HG03354 (cell line): ENCODE data around the gene DLGAP1.
"Not testable (repeated sequence)": the region's sequence is repeated elsewhere in the genome, so short reads cannot be mapped to it uniquely, and the experiment has no call there.

Experiments used
- ATAC-seq: cut with Tn5 transposase; IDR thresholded peaks from one replicate; pipeline ENCODE4 v1.9.1; 2021; ENCODE audit warnings: mild to moderate bottlenecking; ENCODE audit not compliant: unreplicated experiment, poor library complexity, severe bottlenecking

The DLGAP1 gene

DNA sequence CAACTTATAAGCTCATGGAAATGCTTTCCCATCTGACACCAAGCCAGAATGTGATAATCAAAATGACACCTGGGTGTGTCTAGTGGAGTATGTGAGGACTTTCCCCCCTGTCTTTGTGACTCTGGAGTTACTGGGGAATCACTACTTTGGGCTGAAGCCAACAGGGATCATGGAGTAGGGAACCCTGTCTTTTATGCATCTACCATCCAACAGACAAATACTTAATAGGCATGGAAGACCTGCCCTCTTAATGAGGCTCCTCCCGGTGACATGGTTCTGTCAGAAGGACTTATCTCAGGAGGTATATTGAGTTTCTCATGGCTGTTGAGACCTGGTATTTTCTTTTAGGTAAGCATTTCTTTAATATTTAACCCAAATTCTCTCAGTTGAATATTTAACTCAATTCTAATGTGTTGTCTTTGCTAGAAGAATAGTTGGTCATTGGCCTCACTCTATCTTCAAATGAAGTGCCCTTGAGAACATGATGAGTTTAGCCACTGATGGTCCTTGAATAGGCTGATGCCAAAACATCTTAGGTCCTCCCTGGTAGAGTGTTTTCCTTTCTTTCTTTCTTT lies 963.0 kb downstream of the DLGAP1 start:
- ATAC-seq = no peak

DNA sequence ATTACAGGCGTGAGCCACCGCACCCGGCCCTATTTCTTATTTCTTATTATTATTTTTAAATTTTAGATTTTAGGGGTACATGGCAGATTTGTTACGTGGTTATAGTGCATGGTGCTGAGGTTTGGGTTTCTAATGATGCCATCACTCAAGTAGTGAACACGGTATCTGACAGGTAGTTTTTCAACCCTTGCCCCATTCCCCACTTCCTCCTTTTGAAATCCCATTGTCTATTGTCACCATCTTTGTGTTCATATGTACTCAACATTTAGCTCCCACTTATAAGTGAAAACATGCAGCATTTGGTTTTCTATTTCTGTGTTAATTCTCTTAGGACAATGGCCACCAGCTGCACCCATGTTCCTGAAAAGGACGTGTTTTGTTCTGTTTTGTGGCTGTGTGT lies 965.6 kb downstream of the DLGAP1 start:
- no peak for ATAC-seq

DNA sequence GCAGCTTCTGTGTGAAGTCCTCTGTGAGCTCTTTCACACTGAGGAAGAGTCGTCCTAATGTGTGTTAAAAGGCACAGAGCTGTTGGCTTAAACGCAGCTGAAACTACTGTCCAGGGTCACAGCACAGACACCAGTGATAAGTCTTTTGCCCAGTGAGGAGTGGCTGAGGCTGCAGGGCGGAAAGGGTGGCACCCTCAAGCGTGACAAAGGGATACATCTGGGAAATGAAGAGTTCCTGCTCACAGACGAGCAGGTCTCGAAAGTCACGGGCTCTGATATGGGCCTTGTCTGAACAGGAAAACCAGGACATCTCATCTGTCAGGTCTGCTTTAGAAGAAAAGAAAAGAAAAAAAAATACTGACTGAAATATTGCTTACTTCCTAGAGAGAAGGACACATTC lies 968.6 kb downstream of the DLGAP1 start:
- no peak for ATAC-seq

GRCh38 chr18:3485153-3486149 lies 969.7 kb downstream of the DLGAP1 start:
- ATAC-seq = no peak

DNA sequence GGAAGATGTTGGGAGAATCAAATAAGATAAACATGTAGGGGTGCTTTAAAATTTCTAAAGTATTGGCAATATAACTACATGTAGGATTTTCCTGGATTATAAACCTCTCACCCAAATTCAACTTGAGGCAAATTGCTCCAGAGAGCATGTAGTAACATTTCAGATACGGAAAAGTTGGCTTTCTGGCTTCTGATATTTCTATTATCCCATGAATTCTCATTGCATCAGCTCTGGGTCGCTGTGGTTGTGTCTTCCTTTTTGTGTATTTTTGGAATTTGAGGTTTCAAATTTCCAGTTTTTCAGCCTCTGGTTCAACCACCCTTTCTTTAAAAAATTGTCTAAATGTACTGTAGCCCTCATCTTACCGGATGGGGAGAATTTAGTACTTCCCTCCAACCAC lies 972.8 kb downstream of the DLGAP1 start:
- ATAC-seq = no peak

GRCh38 chr18:3481696-3482210 lies 973.4 kb downstream of the DLGAP1 start:
- peak; percentile 79 for ATAC-seq

DNA sequence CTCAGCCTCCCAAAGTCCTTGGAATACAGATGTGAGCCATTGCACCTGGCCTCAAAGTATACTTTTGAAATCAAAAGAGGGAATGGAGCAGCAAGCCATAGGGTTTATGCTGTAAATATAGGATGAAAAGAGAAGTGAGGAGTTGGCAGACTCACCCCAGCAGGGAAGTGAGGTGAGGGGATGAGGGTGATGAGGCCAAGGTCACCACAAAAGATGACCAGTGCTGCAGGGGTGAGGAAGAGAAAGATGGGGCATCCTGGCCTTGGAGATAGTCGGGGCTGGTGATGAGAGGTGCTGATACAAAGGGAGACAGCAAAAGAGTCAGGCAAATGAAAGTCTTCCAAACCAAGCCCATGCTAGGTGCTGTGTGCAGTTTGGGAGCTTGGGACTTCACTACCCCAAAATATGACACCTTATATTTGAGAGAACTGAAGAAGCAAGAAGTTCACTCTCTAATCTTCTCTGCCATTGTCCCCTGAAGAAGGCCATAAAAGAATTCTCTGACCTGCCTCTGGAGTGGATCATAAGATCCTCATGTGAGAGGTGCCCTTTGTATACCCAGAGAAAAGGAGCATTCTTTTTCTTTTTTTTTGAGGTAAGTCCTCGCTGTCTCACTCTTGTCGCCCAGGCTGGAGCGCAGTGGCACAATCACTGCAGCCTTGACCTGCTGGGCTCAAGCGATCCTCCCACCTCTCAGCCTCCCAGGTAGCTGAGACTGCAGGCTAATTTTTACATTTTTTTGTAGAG lies 974.1 kb downstream of the DLGAP1 start:
- ATAC-seq = no peak

- ATAC-seq = no peak
Measured at GRCh38 chr18:3479978-3480509, 975.1 kb downstream of the DLGAP1 start.

GRCh38 chr18:3478262-3478978 lies 976.7 kb downstream of the DLGAP1 start:
- no peak for ATAC-seq

DNA sequence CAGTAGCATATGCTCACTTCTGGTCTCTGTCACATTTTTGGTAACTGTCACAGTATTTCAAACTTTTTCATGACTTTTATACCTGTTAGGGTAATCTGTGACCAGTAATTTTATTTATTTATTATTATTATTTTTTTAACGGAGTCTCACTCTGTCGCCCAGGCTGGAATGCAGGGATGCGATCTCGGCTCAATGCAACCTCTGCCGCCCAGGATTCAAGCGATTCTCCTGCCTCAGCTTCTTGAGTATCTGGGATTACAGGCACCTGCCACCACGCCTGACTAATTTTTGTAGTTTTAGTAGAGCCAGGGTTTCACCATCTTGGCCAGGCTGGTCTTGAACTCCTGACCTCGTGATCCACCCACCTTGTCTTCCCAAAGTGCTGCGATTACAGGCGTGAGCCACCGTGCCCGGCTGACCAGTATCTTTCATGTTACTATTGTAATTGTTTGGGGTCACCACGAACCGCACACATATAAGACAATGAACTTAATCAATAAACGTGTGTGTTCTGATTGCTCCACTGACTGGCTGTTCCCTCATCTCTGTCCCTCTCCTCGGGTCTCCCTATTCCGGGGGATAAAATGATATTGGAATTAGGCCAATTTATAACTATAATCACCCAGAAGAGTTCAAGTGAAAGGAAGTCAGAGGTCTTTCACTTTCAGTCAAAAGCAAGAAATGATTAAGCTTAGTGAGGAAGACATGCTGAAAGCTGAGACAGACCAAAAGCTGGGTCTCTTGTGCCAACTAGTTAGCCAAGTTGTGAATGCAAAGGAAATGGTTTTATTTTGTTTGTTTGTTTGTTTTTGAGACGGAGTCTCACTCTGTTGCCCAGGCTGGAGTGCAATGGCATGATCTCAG lies 982.2 kb downstream of the DLGAP1 start:
- ATAC-seq = peak; percentile 97

- not testable (repeated sequence) for ATAC-seq
Measured at GRCh38 chr18:3472121-3472520, 983.0 kb downstream of the DLGAP1 start.

GRCh38 chr18:3471141-3471648 lies 983.9 kb downstream of the DLGAP1 start:
- no peak for ATAC-seq

DNA sequence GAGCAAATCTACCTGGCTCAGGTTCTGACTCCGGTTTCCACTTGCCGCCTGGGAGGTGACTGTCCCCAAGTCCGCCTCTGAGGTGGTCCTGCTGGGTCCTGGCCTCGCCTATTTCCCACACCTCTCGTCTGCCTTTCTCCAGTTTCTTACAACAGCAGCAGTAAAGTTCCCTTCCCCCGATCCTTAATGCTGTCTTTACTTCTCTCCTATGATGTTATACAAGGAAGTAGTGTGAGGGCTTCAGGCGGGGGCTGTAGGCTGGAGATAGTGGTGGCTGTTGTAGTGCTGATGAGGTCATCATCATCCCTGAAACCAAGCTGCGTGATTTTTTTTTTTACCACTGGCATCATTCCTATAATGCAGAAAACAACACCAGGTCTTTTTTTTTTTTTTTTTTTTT lies 986.3 kb downstream of the DLGAP1 start:
- ATAC-seq = no peak

DNA sequence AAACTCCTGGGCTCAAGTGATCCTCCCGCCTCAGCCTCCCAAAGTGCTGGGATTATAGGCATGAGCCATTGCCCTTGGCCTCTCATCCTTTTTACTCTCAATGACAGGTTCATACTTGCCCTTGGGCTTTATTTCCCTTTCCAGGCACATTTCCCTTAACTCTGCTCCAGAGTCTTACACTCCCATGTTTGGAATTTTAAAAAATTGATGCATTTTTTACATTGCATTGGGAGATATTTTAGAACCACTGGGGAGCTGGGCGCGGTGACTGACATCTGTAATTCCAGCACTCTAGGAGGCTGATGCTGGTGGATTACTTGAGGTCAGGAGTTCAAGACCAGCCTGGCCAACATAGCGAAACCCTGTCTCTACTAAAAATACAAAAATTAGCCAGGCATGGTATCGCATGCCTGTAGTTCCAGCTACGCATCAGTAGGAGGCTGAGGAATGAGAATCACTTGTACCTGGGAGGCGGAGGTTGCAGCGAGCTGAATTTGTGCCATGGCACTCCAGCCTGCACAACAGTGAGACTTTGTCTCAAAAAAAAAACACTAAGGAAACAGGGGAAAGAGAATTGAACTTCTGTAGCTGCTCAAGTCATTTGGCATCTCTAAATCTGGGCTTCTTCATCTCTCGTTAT lies 986.9 kb downstream of the DLGAP1 start:
- ATAC-seq = no peak

- ATAC-seq = no peak
Measured at GRCh38 chr18:3466872-3467271, 988.2 kb downstream of the DLGAP1 start.

- ATAC-seq = no peak
Measured at GRCh38 chr18:3466045-3466444, 989.1 kb downstream of the DLGAP1 start.

GRCh38 chr18:3463051-3463450 lies 992.1 kb downstream of the DLGAP1 start:
- ATAC-seq = no peak

GRCh38 chr18:3461704-3462103 lies 993.4 kb downstream of the DLGAP1 start:
- ATAC-seq = no peak
